HCT116 (cell line): Measurements from ENCODE around the gene NUDT5. TPM values are rescaled to one million over a fixed set of nuclear protein-coding genes. Genes with fewer than 3 reads are reported as not detected.

Experiments used
- ATAC-seq: fragments of 200-7000 bp; cut with Tn5 transposase; 2 replicates; pipeline ENCODE4 v1.9.1; 2020; ENCODE audit warnings: mild to moderate bottlenecking, moderate library complexity
- BruUV-seq: library from RNA; stranded (reverse); fragments of 400-500 nt; replicated peaks from 2 replicates; lab custom pipeline; 2021; lab: Mats Ljungman, UMichigan
- CTCF ChIA-PET: fragments of 300-600 bp; sonication (Branson Sonifier 250); formaldehyde crosslinking; loops from one replicate; lab custom pipeline; 2021; ENCODE audit warnings: antibody characterized with exemption; lab: Charles Lee
- POLR2A ChIA-PET: fragments of 300-600, 350-600 bp; sonication (Branson Sonifier 250); formaldehyde crosslinking; loops from one replicate; lab custom pipeline; 2021; ENCODE audit warnings: antibody characterized with exemption; lab: Charles Lee
- RAD21 ChIA-PET, 2 experiments: fragments of 300-600 bp; sonication (Branson Sonifier 250); formaldehyde crosslinking; loops; one replicate each; lab custom pipeline; 2023; ENCODE audit warnings: low total read pairs in 2 of 2; ENCODE audit not compliant: uncharacterized antibody in 2 of 2, unreplicated experiment in 2 of 2, low non-redundant PET in 1 of 2; lab: Charles Lee
- DNase-seq: peaks from one replicate; pipeline ENCODE4 v3.0.0-alpha.2; 2010; ENCODE audit warnings: low read depth, low spot score
- H2AFZ ChIP-seq: fragments of 200-600 bp; shearing (Covaris generic), sonication (generic); 2 replicates; pipeline ENCODE4 v1.6.1; 2017; ENCODE audit warnings: low read depth, mixed run types, mixed read lengths, antibody characterized with exemption, low read length; ENCODE audit not compliant: poor library complexity, severe bottlenecking
- H3K27ac ChIP-seq: 2 replicates; pipeline ENCODE4 v1.5.1; 2012; ENCODE audit warnings: low read depth, low read length
- H3K27me3 ChIP-seq: fragments of 200-600 bp; sonication (generic); 2 replicates; pipeline ENCODE4 v1.6.1; 2016; ENCODE audit warnings: mixed run types, low read length, mixed read lengths; ENCODE audit not compliant: insufficient read depth
- H3K36me3 ChIP-seq, 2 experiments: fragments of 200-500 bp in 1 of 2; fragments of 200-600 bp in 1 of 2; sonication (Bioruptor generic) in 1 of 2; sonication (generic) in 1 of 2; 2 replicates each; pipeline versions ENCODE4 v1.5.1 to v1.6.1; 2014 to 2016; ENCODE audit warnings: low read length in 2 of 2, inconsistent platforms in 1 of 2, mixed read lengths in 1 of 2, mixed run types in 1 of 2; ENCODE audit not compliant: insufficient read depth in 2 of 2, control insufficient read depth in 1 of 2
- H3K4me1 ChIP-seq, 2 experiments: fragments of 200-600 bp in 1 of 2; sonication (generic) in 1 of 2; 2 replicates each; pipeline versions ENCODE4 v1.5.1 to v1.6.1; 2012 to 2017; ENCODE audit warnings: low read length in 2 of 2, inconsistent platforms in 1 of 2, mild to moderate bottlenecking in 1 of 2, mixed read lengths in 1 of 2, mixed run types in 1 of 2, moderate library complexity in 1 of 2; ENCODE audit not compliant: insufficient read depth in 2 of 2, control insufficient read depth in 1 of 2
- H3K4me2 ChIP-seq: fragments of 200-600 bp; sonication (generic); 2 replicates; pipeline ENCODE4 v1.6.1; 2017; ENCODE audit warnings: mixed run types, low read length, mixed read lengths
- H3K4me3 ChIP-seq, 2 experiments: fragments of 200-600 bp in 1 of 2; sonication (generic) in 1 of 2; replicated peaks in 1 of 2; 2 replicates each; pipeline ENCODE4 v1.5.1; 2011 to 2016; ENCODE audit warnings: low read length in 2 of 2, control low read depth in 1 of 2, low read depth in 1 of 2, mild to moderate bottlenecking in 1 of 2, mixed read lengths in 1 of 2, mixed run types in 1 of 2
- H3K79me2 ChIP-seq: fragments of 200-600 bp; sonication (generic); 2 replicates; pipeline ENCODE4 v1.6.1; 2017; ENCODE audit warnings: mild to moderate bottlenecking, mixed run types, low read length, moderate library complexity, mixed read lengths; ENCODE audit not compliant: insufficient read depth
- H3K9ac ChIP-seq: fragments of 200-600 bp; sonication (generic); 2 replicates; pipeline ENCODE4 v1.6.1; 2016; ENCODE audit warnings: low read length, mixed read lengths
- H3K9me2 ChIP-seq: fragments of 200-600 bp; sonication (generic), shearing (Covaris generic); 2 replicates; pipeline ENCODE4 v1.6.1; 2017; ENCODE audit warnings: mixed run types, mild to moderate bottlenecking, moderate library complexity; ENCODE audit not compliant: insufficient read depth
- H3K9me3 ChIP-seq, 2 experiments: fragments of 200-500 bp in 1 of 2; fragments of 200-600 bp in 1 of 2; sonication (Bioruptor generic) in 1 of 2; sonication (generic) in 1 of 2; 2 replicates each; pipeline ENCODE4 v1.6.1; 2014 to 2017; ENCODE audit warnings: low read length in 2 of 2, mixed read lengths in 2 of 2, inconsistent platforms in 1 of 2, low read depth in 1 of 2, mild to moderate bottlenecking in 1 of 2, mixed run types in 1 of 2, moderate library complexity in 1 of 2; ENCODE audit not compliant: control insufficient read depth in 1 of 2, insufficient read depth in 1 of 2
- H4K20me1 ChIP-seq: fragments of 200-600 bp; sonication (generic), shearing (Covaris generic); 2 replicates; pipeline ENCODE4 v1.6.1; 2017; ENCODE audit warnings: mixed run types, mild to moderate bottlenecking, moderate library complexity; ENCODE audit not compliant: insufficient read depth
- CEBPB ChIP-seq: IDR thresholded peaks from 2 replicates; pipeline ENCODE4 v1.6.1; 2012; ENCODE audit warnings: low read depth
- EZH2phosphoT487 ChIP-seq: fragments of 200-600 bp; IDR thresholded peaks from 2 replicates; pipeline ENCODE4 v1.6.1; 2018; ENCODE audit warnings: antibody characterized with exemption, borderline replicate concordance
- FOSL1 ChIP-seq: IDR thresholded peaks from 2 replicates; pipeline ENCODE4 v1.6.1; 2012; ENCODE audit warnings: low read depth
- JUND ChIP-seq: IDR thresholded peaks from 2 replicates; pipeline ENCODE4 v1.6.1; 2012
- POLR2AphosphoS5 ChIP-seq: IDR thresholded peaks from 2 replicates; pipeline ENCODE4 v1.6.1; 2011; ENCODE audit warnings: mild to moderate bottlenecking, low read depth, low read length, moderate library complexity
- RAD21 ChIP-seq: IDR thresholded peaks from 2 replicates; pipeline ENCODE4 v1.6.1; 2012; ENCODE audit warnings: low read depth, mild to moderate bottlenecking
- SIN3A ChIP-seq: IDR thresholded peaks from 2 replicates; pipeline ENCODE4 v1.6.1; 2012; ENCODE audit warnings: low read depth
- SP1 ChIP-seq: IDR thresholded peaks from 2 replicates; pipeline ENCODE4 v1.6.1; 2012; ENCODE audit warnings: low read depth
- SRF ChIP-seq: IDR thresholded peaks from 2 replicates; pipeline ENCODE4 v1.6.1; 2012; ENCODE audit warnings: low read depth
- TCF7L2 ChIP-seq: IDR thresholded peaks from 2 replicates; pipeline ENCODE4 v1.7.0; 2011; ENCODE audit warnings: borderline replicate concordance, inconsistent platforms; ENCODE audit not compliant: insufficient read depth, insufficient read length; ENCODE audit errors: extremely low read depth
- YY1 ChIP-seq: IDR thresholded peaks from 2 replicates; pipeline ENCODE4 v1.6.1; 2011; ENCODE audit warnings: low read length, low read depth, moderate library complexity, mild to moderate bottlenecking; ENCODE audit not compliant: insufficient replicate concordance; ENCODE audit errors: extremely low read depth
- ZFX ChIP-seq: fragments of 450-650 bp; IDR thresholded peaks from 2 replicates; pipeline ENCODE4 v1.6.1; 2017
- ZNF274 ChIP-seq: fragments of 200-500 bp; sonication (Bioruptor generic); IDR thresholded peaks from 2 replicates; pipeline ENCODE4 v1.6.1; 2014; ENCODE audit warnings: mild to moderate bottlenecking, low read depth, low read length, inconsistent platforms
- intact Hi-C: fragments of 100-400 bp; cut with micrococcal nuclease; formaldehyde crosslinking; loops from 2 replicates; pipeline ENCODE4 v1.10.0; 2022
- total RNA-seq: library from RNA; stranded (reverse); gene quantifications from one replicate; pipeline ENCODE4 v1.2.1, GENCODE V29; 2021; ENCODE audit not compliant: unreplicated experiment
- TF ChIP-seq, protein P1 (sequence below): IDR thresholded peaks from 2 replicates; pipeline ENCODE4 v1.6.1; 2012
- TF ChIP-seq, protein P2 (sequence below): IDR thresholded peaks from 2 replicates; pipeline ENCODE4 v1.6.1; 2011; ENCODE audit warnings: mild to moderate bottlenecking, low read length, moderate library complexity; ENCODE audit not compliant: insufficient replicate concordance; ENCODE audit errors: extremely low read depth
- TF ChIP-seq, protein P3 (sequence below), 3 experiments: fragments of 200-600 bp in 1 of 3; sonication (generic) in 1 of 3; IDR thresholded peaks in 2 of 3; conservative IDR thresholded peaks in 1 of 3; 2 replicates each; pipeline ENCODE4 v1.5.1; 2012 to 2017; ENCODE audit warnings: low read depth in 2 of 3, low read length in 2 of 3, antibody characterized with exemption in 1 of 3, borderline replicate concordance in 1 of 3, control low read depth in 1 of 3, mild to moderate bottlenecking in 1 of 3, mixed read lengths in 1 of 3, mixed run types in 1 of 3, moderate library complexity in 1 of 3; ENCODE audit not compliant: insufficient read depth in 1 of 3

The NUDT5 gene
- total RNA-seq, 1 experiment from 2014 or later: 101 TPM

DNA sequence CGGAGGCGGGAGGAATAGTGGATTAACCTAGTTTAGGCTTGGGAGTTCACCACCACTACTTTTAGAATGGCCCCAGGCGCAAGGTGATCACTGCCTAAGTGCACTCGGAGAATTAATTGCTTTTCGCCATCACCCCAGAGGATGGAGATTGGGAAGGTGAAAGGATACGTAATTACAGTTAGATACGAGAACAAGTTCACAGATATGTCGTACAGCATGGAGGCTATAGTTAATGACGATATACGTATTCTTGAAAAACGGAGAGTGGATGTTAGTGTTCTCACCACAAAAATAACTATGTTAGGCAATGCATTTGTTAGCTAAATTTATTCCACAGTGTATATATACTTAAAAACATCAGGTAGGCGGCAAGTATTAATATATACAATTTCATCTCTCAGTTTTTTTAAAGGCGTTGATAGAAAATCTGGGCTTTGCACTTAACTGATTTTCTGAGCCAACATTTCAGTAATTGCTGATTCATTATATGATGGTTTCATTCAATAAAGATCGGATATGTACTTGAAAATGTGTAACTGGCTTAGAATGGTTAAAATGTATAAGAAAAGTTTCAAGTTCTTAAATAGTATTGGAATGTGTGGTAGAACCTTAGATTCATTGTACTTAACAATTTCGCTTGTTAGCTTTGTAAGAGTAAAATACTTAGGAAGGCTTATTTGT, 980 bp upstream of the NUDT5 start:
- ChIA-PET RAD21 (no interaction called here), POLR2A (no interaction called here), CTCF (no interaction called here)
- Histone ChIP-seq H3K27ac (peak overlapping the region; percentile 91), H3K36me3 (peaks cover 5 to 35% of the 10 kb centered on the region in 2 experiments; a peak in 3 of 4 replicates), H3K9me3 (no peaks in the 10 kb centered on the region), H3K9me2 (no peaks in the 10 kb centered on the region), H3K9ac (peak overlapping the region; percentile 84), H3K4me3 (peak overlapping the region; percentile 83 to 88), H2AFZ (no peak overlapping the region), H3K27me3 (no peaks in the 10 kb centered on the region), H3K79me2 (peaks cover 98% of the 10 kb centered on the region), H3K4me2 (peak overlapping the region; percentile 92), H4K20me1 (peaks cover 15% of the 10 kb centered on the region; the same call in 1 of the 2 replicates), H3K4me1 (peaks cover 11 to 27% of the 10 kb centered on the region in 2 experiments)
- BruUV-seq: TSS peak; percentile 73
- DNase-seq: no peak
- intact Hi-C loops: no loop called here
- ATAC-seq: peak; percentile 6; the same call in 1 of the 2 replicates
- TF ChIP-seq ZFX: 0 out of 2 replicates have a peak, but pooled peaks have one; percentile 7
- TF ChIP-seq TCF7L2: no peak

DNA sequence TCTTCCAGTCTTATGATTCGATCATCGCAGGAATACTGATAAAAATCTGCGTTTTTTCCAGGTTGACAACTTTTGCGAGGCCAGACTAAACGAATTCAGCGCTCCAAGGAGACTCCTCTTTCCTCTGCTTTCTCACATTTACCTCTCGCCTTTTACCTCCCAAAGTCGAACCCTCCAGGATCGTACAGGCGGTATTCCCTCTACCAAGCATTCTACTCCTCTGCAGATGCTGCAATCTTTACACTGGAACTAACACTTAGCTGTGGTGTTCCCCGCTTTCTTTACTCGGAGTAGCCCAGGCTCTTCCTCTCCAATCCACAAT, 449 bp downstream of the NUDT5 start:
- H2AFZ ChIP-seq: peak overlapping the region; percentile 88
- no peak for ATAC-seq

More for the DNA sequence above, 449 bp downstream of the NUDT5 start:
- Histone ChIP-seq H3K4me2 (peak overlapping the region; percentile 92), H3K9ac (peak overlapping the region; percentile 84), H3K9me2 (no peaks in the 10 kb centered on the region), H3K4me3 (peak overlapping the region; percentile 83 to 88), H4K20me1 (peaks cover 8% of the 10 kb centered on the region; the same call in 1 of the 2 replicates), H3K79me2 (peaks cover 98% of the 10 kb centered on the region), H3K36me3 (peaks cover 5 to 26% of the 10 kb centered on the region in 2 experiments; a peak in 3 of 4 replicates), H3K4me1 (peaks cover 11 to 27% of the 10 kb centered on the region in 2 experiments), H3K9me3 (no peaks in the 10 kb centered on the region), H3K27me3 (no peaks in the 10 kb centered on the region), H3K27ac (peak overlapping the region; percentile 91)
- POLR2A ChIA-PET: interaction anchor here (0.6 to 1.5 kb wide), 4 partner anchors 15 to 152 kb away, joined by 3 to 4 read pairs (median 4); partner anchors contain the start of gene UPF2
- BruUV-seq: no TSS peak
- RAD21 ChIA-PET: no interaction called here
- DNase-seq: no peak
- CTCF ChIA-PET: no interaction called here
- intact Hi-C loops: no loop called here
- TF ChIP-seq, protein P1, sequence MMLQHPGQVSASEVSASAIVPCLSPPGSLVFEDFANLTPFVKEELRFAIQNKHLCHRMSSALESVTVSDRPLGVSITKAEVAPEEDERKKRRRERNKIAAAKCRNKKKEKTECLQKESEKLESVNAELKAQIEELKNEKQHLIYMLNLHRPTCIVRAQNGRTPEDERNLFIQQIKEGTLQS: no peak
- TF ChIP-seq YY1 (no peak), EZH2phosphoT487 (no peak), CEBPB (no peak), FOSL1 (no peak), RAD21 (no peak), SIN3A (no peak), ZNF274 (no peak), ZFX (no peak), SP1 (no peak), POLR2AphosphoS5 (no peak), SRF (no peak), JUND (no peak)
- TF ChIP-seq, protein P2, sequence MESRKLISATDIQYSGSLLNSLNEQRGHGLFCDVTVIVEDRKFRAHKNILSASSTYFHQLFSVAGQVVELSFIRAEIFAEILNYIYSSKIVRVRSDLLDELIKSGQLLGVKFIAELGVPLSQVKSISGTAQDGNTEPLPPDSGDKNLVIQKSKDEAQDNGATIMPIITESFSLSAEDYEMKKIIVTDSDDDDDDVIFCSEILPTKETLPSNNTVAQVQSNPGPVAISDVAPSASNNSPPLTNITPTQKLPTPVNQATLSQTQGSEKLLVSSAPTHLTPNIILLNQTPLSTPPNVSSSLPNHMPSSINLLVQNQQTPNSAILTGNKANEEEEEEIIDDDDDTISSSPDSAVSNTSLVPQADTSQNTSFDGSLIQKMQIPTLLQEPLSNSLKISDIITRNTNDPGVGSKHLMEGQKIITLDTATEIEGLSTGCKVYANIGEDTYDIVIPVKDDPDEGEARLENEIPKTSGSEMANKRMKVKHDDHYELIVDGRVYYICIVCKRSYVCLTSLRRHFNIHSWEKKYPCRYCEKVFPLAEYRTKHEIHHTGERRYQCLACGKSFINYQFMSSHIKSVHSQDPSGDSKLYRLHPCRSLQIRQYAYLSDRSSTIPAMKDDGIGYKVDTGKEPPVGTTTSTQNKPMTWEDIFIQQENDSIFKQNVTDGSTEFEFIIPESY: no peak
- TF ChIP-seq, protein P3, sequence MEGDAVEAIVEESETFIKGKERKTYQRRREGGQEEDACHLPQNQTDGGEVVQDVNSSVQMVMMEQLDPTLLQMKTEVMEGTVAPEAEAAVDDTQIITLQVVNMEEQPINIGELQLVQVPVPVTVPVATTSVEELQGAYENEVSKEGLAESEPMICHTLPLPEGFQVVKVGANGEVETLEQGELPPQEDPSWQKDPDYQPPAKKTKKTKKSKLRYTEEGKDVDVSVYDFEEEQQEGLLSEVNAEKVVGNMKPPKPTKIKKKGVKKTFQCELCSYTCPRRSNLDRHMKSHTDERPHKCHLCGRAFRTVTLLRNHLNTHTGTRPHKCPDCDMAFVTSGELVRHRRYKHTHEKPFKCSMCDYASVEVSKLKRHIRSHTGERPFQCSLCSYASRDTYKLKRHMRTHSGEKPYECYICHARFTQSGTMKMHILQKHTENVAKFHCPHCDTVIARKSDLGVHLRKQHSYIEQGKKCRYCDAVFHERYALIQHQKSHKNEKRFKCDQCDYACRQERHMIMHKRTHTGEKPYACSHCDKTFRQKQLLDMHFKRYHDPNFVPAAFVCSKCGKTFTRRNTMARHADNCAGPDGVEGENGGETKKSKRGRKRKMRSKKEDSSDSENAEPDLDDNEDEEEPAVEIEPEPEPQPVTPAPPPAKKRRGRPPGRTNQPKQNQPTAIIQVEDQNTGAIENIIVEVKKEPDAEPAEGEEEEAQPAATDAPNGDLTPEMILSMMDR (IDR thresholded peaks at IDR 0.05 in 2 of 3, conservative IDR thresholded peaks at IDR 0.05 in 1 of 3; ENCODE audit: borderline replicate concordance in 1 of 3, insufficient read depth in 1 of 3, low read depth in 2 of 3, low read length in 2 of 3): no peak
